B cell (primary cell): Measurements from ENCODE around the gene RAPGEF5.

Experiments
- EZH2 ChIP-seq: IDR thresholded peaks from 2 replicates; pipeline ENCODE4 v1.6.1; 2012; ENCODE audit warnings: borderline replicate concordance, low read depth, mild to moderate bottlenecking, moderate library complexity, low read length; ENCODE audit not compliant: insufficient read depth, poor library complexity, severe bottlenecking
- TF ChIP-seq, protein P1 (sequence below): fragments of 200-600 bp; IDR thresholded peaks from one replicate; pipeline ENCODE4 v1.8.0; 2022; ENCODE audit warnings: antibody characterized with exemption, mild to moderate bottlenecking

DNA sequence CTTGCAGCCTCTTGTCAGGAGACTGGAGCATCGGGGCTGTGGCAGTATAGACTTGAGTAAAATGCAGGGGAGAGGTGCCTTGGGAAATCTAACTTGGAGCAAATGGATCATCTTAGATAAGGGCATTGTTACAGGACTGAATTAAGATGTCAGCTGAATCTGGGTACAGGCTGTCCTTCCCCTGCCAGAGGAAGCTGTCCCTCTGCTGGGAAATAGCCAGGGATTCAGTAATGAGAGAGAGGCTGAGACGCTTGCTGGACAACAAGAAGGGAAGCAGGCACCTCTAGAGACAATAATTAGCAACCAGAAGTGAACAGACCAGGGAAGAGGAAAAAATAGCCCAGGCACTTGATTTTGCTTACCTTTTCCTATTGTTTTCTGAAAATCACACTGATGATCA is 20.7 kb upstream of the RAPGEF5 start:
- TF ChIP-seq, protein P1, sequence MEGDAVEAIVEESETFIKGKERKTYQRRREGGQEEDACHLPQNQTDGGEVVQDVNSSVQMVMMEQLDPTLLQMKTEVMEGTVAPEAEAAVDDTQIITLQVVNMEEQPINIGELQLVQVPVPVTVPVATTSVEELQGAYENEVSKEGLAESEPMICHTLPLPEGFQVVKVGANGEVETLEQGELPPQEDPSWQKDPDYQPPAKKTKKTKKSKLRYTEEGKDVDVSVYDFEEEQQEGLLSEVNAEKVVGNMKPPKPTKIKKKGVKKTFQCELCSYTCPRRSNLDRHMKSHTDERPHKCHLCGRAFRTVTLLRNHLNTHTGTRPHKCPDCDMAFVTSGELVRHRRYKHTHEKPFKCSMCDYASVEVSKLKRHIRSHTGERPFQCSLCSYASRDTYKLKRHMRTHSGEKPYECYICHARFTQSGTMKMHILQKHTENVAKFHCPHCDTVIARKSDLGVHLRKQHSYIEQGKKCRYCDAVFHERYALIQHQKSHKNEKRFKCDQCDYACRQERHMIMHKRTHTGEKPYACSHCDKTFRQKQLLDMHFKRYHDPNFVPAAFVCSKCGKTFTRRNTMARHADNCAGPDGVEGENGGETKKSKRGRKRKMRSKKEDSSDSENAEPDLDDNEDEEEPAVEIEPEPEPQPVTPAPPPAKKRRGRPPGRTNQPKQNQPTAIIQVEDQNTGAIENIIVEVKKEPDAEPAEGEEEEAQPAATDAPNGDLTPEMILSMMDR = no peak
- no peak for TF ChIP-seq EZH2
